OCI-LY1 (cell line): ENCODE data around the gene SENP6.

ENCODE experiments used
- EZH2 ChIP-seq: fragments of 200-600 bp; sonication (generic), shearing (Covaris generic); IDR thresholded peaks from 2 replicates; pipeline ENCODE4 v1.8.0; 2017; ENCODE audit warnings: borderline replicate concordance, mixed run types, mild to moderate bottlenecking, antibody characterized with exemption, low read length, moderate library complexity, mixed read lengths
- TF ChIP-seq, protein P1 (sequence below): fragments of 200-600 bp; sonication (generic), shearing (Covaris generic); IDR thresholded peaks from 2 replicates; pipeline ENCODE4 v1.5.1; 2017; ENCODE audit warnings: mild to moderate bottlenecking, antibody characterized with exemption, low read length, moderate library complexity, mixed read lengths

DNA sequence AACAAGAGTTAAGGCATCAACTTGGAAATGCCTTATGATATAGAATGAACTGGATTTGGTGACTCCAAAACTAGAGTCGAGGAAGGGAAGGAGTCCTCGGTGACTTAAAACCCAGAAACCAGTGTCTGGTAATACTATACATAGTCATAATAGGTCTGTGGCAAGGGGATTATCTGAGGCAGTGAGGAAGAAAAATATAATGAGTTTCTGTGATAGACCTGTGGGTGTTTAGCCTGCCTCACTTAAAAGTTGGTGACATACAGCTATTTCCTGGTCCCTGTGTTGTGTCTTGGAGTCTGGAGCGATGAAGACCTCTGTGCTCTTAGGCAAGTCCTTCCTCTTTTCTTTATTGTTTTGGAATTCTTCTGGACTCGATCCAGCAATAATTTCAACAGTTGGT, 142.3 kb downstream of the SENP6 start:
- TF ChIP-seq, protein P1, sequence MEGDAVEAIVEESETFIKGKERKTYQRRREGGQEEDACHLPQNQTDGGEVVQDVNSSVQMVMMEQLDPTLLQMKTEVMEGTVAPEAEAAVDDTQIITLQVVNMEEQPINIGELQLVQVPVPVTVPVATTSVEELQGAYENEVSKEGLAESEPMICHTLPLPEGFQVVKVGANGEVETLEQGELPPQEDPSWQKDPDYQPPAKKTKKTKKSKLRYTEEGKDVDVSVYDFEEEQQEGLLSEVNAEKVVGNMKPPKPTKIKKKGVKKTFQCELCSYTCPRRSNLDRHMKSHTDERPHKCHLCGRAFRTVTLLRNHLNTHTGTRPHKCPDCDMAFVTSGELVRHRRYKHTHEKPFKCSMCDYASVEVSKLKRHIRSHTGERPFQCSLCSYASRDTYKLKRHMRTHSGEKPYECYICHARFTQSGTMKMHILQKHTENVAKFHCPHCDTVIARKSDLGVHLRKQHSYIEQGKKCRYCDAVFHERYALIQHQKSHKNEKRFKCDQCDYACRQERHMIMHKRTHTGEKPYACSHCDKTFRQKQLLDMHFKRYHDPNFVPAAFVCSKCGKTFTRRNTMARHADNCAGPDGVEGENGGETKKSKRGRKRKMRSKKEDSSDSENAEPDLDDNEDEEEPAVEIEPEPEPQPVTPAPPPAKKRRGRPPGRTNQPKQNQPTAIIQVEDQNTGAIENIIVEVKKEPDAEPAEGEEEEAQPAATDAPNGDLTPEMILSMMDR = no peak
- no peak for TF ChIP-seq EZH2
